ENCODE results near the gene DNAJC16. TPM values are rescaled to one million over a fixed set of nuclear protein-coding genes. Genes with fewer than 3 reads are reported as not detected.
A peak's percentile ranks its signal among the peaks of the same experiment; 100 is the strongest.

Gene DNAJC16
- total RNA-seq, 1 experiment from 2014 or later: 15.1 TPM

GRCh38 chr1:15618077-15618654 is 91.5 kb downstream of the DNAJC16 start:
- Mint-ChIP-seq H3K4me1 (ENCODE audit: low read depth, unreplicated experiment) (peaks cover 33% of the 10 kb centered on the region), H3K4me3 (ENCODE audit: unreplicated experiment) (peak overlapping the region; percentile 88), H3K9me3 (ENCODE audit: unreplicated experiment) (no peaks in the 10 kb centered on the region), H3K27me3 (ENCODE audit: insufficient read depth, unreplicated experiment) (no peaks in the 10 kb centered on the region), H3K36me3 (ENCODE audit: insufficient read depth, unreplicated experiment) (peaks cover 34% of the 10 kb centered on the region), H3K27ac (ENCODE audit: unreplicated experiment) (peak overlapping the region; percentile 86)
- CTCF ChIA-PET: interaction anchor here (0.9 to 1.5 kb wide), 2 partner anchors 14 to 123 kb away, joined by 3 to 4 read pairs; no protein-coding TSS in a partner anchor
- TF ChIP-seq CTCF (IDR thresholded peaks at IDR 0.05; ENCODE audit: insufficient read depth in 1 of 2, low read depth in 1 of 2, low read length in 1 of 2, severe bottlenecking in 1 of 2, unreplicated experiment in 1 of 2): no peak
- peak in 1 of 2 experiments; percentile 43 for DNase-seq
- Histone ChIP-seq H3K27me3 (replicated peaks; ENCODE audit: control insufficient read depth, insufficient read depth, low read length) (no peaks in the 10 kb centered on the region), H3K4me1 (peaks cover 35% of the 10 kb centered on the region), H3K9me3 (no peaks in the 10 kb centered on the region), H3K36me3 (ENCODE audit: control insufficient read depth, insufficient read depth, low read length) (no peaks in the 10 kb centered on the region; the same call in 1 of the 2 replicates), H3K4me3 (ENCODE audit: low read depth, low read length) (peak overlapping the region; percentile 95)
- BruUV-seq (replicated peaks): no TSS peak
- intact Hi-C loops (cut with micrococcal nuclease; ENCODE audit: unreplicated experiment): loop anchor here (1.0 to 10.0 kb wide), 2 partner anchors 15 to 217 kb away; no protein-coding TSS in a partner anchor
- POLR2A ChIA-PET: interaction anchor here (0.5 to 1.0 kb wide), 3 partner anchors 15 to 229 kb away, joined by 3 to 8 read pairs (median 3); no protein-coding TSS in a partner anchor

- Mint-ChIP-seq H3K27me3 (ENCODE audit: insufficient read depth, unreplicated experiment) (no peaks in the 10 kb centered on the region), H3K4me3 (ENCODE audit: unreplicated experiment) (peak overlapping the region; percentile 88), H3K36me3 (ENCODE audit: insufficient read depth, unreplicated experiment) (peaks cover 34% of the 10 kb centered on the region), H3K27ac (ENCODE audit: unreplicated experiment) (peak overlapping the region; percentile 86), H3K9me3 (ENCODE audit: unreplicated experiment) (no peaks in the 10 kb centered on the region), H3K4me1 (ENCODE audit: low read depth, unreplicated experiment) (peaks cover 33% of the 10 kb centered on the region)
- peak in 1 of 2 experiments; percentile 68 for DNase-seq
- H3K4me3 ChIP-seq (ENCODE audit: low read depth, low read length): peak overlapping the region; percentile 95
- CTCF ChIA-PET: interaction anchor here (0.9 to 1.5 kb wide), 2 partner anchors 15 to 122 kb away, joined by 3 to 4 read pairs; no protein-coding TSS in a partner anchor
- POLR2A ChIA-PET: interaction anchor here (0.5 to 1.0 kb wide), 3 partner anchors 15 to 228 kb away, joined by 3 to 8 read pairs (median 3); no protein-coding TSS in a partner anchor
- no peaks in the 10 kb centered on the region for H3K27me3 ChIP-seq (replicated peaks; ENCODE audit: control insufficient read depth, insufficient read depth, low read length)
- no peaks in the 10 kb centered on the region; the same call in 1 of the 2 replicates for H3K36me3 ChIP-seq (ENCODE audit: control insufficient read depth, insufficient read depth, low read length)
- intact Hi-C loops (cut with micrococcal nuclease; ENCODE audit: unreplicated experiment): loop anchor here (1.0 to 10.0 kb wide), 2 partner anchors 16 to 216 kb away; no protein-coding TSS in a partner anchor
- TSS peak; percentile 61 for BruUV-seq (replicated peaks)
- peaks cover 35% of the 10 kb centered on the region for H3K4me1 ChIP-seq
- H3K9me3 ChIP-seq: no peaks in the 10 kb centered on the region
- no peak for TF ChIP-seq CTCF (IDR thresholded peaks at IDR 0.05; ENCODE audit: insufficient read depth in 1 of 2, low read depth in 1 of 2, low read length in 1 of 2, severe bottlenecking in 1 of 2, unreplicated experiment in 1 of 2)
These were observed 92.2 kb downstream of the DNAJC16 start for GRCh38 chr1:15618655-15619525.

- H3K4me3 Mint-ChIP-seq (ENCODE audit: unreplicated experiment): peak overlapping the region; percentile 25
- POLR2A ChIA-PET: no interaction called here
- Histone ChIP-seq H3K4me3 (ENCODE audit: low read depth, low read length) (no peak overlapping the region), H3K36me3 (ENCODE audit: control insufficient read depth, insufficient read depth, low read length) (no peaks in the 10 kb centered on the region; the same call in 1 of the 2 replicates), H3K9me3 (no peaks in the 10 kb centered on the region), H3K4me1 (peaks cover 35% of the 10 kb centered on the region), H3K27me3 (replicated peaks; ENCODE audit: control insufficient read depth, insufficient read depth, low read length) (no peaks in the 10 kb centered on the region)
- peaks cover 34% of the 10 kb centered on the region for H3K36me3 Mint-ChIP-seq (ENCODE audit: insufficient read depth, unreplicated experiment)
- intact Hi-C loops (cut with micrococcal nuclease; ENCODE audit: unreplicated experiment): no loop called here
- DNase-seq: no peak
- no TSS peak for BruUV-seq (replicated peaks)
- H3K4me1 Mint-ChIP-seq (ENCODE audit: low read depth, unreplicated experiment): peaks cover 33% of the 10 kb centered on the region
- CTCF ChIA-PET: no interaction called here
- no peaks in the 10 kb centered on the region for H3K9me3 Mint-ChIP-seq (ENCODE audit: unreplicated experiment)
- H3K27me3 Mint-ChIP-seq (ENCODE audit: insufficient read depth, unreplicated experiment): no peaks in the 10 kb centered on the region
- H3K27ac Mint-ChIP-seq (ENCODE audit: unreplicated experiment): peak overlapping the region; percentile 65
- no peak for TF ChIP-seq CTCF (IDR thresholded peaks at IDR 0.05; ENCODE audit: insufficient read depth in 1 of 2, low read depth in 1 of 2, low read length in 1 of 2, severe bottlenecking in 1 of 2, unreplicated experiment in 1 of 2)
These were observed 93.5 kb downstream of the DNAJC16 start for GRCh38 chr1:15620155-15620545.

Measured in Caco-2 (cell line).